Measurements from ENCODE around the gene SLC35F1. TPM values are rescaled to one million over a fixed set of nuclear protein-coding genes. Genes with fewer than 3 reads are reported as not detected.

The SLC35F1 gene
- total and polyA plus RNA-seq, 8 donors = 0.18 to 4.0 (median 3.4) TPM

DNA sequence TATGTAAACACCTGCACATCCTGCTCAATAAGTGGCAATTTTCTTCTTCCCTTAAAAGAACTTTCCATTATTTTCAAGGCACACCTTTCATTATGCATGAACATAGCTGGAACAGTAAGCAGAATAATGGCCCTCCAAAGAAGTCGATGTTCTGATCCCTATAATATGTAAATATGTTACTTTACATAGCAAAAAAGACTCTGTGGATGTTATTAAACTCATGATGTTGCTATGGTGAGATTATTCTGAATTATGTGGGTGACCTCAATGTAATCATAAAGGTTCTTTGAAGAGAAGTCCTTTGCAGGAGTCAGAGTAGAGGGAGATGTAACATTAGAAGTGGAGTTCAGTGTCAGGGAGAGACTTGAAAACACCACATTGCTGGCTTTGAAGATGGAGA lies 341.1 kb downstream of the SLC35F1 start:
- intact Hi-C loops (cut with DNase I) = no loop called here

DNA sequence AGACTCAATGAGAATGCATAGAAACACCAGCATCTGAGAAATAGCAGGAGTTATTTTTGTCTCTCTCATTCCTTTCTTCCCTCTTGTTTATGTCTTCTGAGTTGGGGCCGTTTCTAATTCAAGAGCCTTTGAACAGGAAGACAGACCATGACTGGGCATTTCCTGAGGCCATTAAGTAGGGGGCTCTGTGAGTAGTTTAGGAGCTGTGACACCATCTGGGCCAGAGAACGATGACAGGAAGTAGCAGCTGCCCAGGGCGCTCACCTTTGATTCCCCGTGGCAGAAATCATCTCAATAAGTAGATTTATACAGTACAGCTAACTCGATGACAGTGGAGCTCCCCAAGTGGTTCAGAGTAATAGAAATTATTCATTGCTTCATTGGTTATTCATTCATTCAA lies 342.6 kb downstream of the SLC35F1 start:
- no peaks in the 10 kb centered on the region for H3K36me3 ChIP-seq
- peak in 1 of 4 donors; percentile 3 for DNase-seq
- no peak for TF ChIP-seq CTCF (IDR thresholded peaks at IDR 0.05)

More for the DNA sequence above, 341.1 kb downstream of the SLC35F1 start:
- H3K27me3 ChIP-seq = no peaks in the 10 kb centered on the region
- H3K36me3 ChIP-seq = no peaks in the 10 kb centered on the region
- TF ChIP-seq CTCF (IDR thresholded peaks at IDR 0.05) = no peak
- DNase-seq = no peak
- no peaks in the 10 kb centered on the region for H3K4me1 ChIP-seq
- H3K4me3 ChIP-seq = no peak overlapping the region
- no peak overlapping the region for H3K27ac ChIP-seq
- ATAC-seq = no peak
- no peaks in the 10 kb centered on the region for H3K9me3 ChIP-seq

GRCh38 chr6:118252474-118252873 lies 345.4 kb downstream of the SLC35F1 start:
- no peak for ATAC-seq
- TF ChIP-seq CTCF (IDR thresholded peaks at IDR 0.05) = no peak
- Histone ChIP-seq H3K27ac (no peak overlapping the region), H3K4me1 (no peaks in the 10 kb centered on the region), H3K27me3 (no peaks in the 10 kb centered on the region), H3K36me3 (no peaks in the 10 kb centered on the region), H3K9me3 (no peaks in the 10 kb centered on the region), H3K4me3 (no peak overlapping the region)
- DNase-seq = no peak
- intact Hi-C loops (cut with DNase I) = no loop called here

More for the DNA sequence above, 342.6 kb downstream of the SLC35F1 start:
- intact Hi-C loops (cut with DNase I) = no loop called here
- Histone ChIP-seq H3K4me1 (no peaks in the 10 kb centered on the region), H3K27ac (no peak overlapping the region), H3K4me3 (no peak overlapping the region), H3K27me3 (no peaks in the 10 kb centered on the region), H3K9me3 (no peaks in the 10 kb centered on the region)
- ATAC-seq = no peak

- Histone ChIP-seq H3K36me3 (no peaks in the 10 kb centered on the region), H3K4me3 (no peak overlapping the region), H3K4me1 (no peaks in the 10 kb centered on the region), H3K27ac (no peak overlapping the region), H3K9me3 (no peaks in the 10 kb centered on the region), H3K27me3 (no peaks in the 10 kb centered on the region)
- no peak for TF ChIP-seq CTCF (IDR thresholded peaks at IDR 0.05)
- DNase-seq (no peak), ATAC-seq (no peak)
- intact Hi-C loops (cut with DNase I) = no loop called here
Measured at GRCh38 chr6:118253741-118254140, 346.7 kb downstream of the SLC35F1 start.

DNA sequence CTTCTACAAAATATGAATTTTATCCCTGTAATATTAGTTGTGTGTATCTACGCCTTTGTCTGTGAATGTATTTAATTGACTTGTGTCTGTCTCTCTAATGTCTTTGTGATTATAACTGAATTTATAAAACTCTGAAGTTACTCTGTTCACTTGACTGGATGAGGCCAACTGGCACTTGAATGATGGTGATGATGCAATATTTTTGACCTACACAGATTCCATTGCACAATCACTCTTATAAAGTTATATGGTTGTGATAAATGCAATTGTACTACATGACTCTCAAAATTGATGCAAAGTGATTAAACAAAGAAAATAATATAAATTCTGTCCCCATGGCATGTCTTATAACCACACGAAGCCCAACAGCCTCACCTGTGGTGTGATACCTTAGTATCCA lies 353.8 kb downstream of the SLC35F1 start:
- no peak for TF ChIP-seq CTCF (IDR thresholded peaks at IDR 0.05)
- H3K9me3 ChIP-seq = no peaks in the 10 kb centered on the region
- H3K4me1 ChIP-seq = no peaks in the 10 kb centered on the region
- no peak overlapping the region for H3K27ac ChIP-seq
- ATAC-seq (no peak), DNase-seq (peak in 1 of 4 donors; percentile 12)
- H3K4me3 ChIP-seq = no peak overlapping the region
- H3K27me3 ChIP-seq = no peaks in the 10 kb centered on the region
- intact Hi-C loops (cut with DNase I) = no loop called here
- no peaks in the 10 kb centered on the region for H3K36me3 ChIP-seq
